ENCODE data around the gene CCDC87. TPM values are rescaled to one million over a fixed set of nuclear protein-coding genes. Genes with fewer than 3 reads are reported as not detected.
"Not testable (repeated sequence)": the region's sequence is repeated elsewhere in the genome, so short reads cannot be mapped to it uniquely, and the experiment has no call there.

Gene CCDC87, protein sequence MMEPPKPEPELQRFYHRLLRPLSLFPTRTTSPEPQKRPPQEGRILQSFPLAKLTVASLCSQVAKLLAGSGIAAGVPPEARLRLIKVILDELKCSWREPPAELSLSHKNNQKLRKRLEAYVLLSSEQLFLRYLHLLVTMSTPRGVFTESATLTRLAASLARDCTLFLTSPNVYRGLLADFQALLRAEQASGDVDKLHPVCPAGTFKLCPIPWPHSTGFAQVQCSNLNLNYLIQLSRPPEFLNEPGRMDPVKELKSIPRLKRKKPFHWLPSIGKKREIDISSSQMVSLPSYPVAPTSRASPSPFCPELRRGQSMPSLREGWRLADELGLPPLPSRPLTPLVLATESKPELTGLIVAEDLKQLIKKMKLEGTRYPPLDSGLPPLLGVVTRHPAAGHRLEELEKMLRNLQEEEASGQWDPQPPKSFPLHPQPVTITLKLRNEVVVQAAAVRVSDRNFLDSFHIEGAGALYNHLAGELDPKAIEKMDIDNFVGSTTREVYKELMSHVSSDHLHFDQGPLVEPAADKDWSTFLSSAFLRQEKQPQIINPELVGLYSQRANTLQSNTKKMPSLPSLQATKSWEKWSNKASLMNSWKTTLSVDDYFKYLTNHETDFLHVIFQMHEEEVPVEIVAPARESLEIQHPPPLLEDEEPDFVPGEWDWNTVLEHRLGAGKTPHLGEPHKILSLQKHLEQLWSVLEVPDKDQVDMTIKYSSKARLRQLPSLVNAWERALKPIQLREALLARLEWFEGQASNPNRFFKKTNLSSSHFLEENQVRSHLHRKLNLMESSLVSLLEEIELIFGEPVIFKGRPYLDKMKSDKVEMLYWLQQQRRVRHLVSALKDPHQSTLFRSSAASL
- under 1 TPM in 5 of 6 experiments, not detected in 1; 0.07 to 0.37 (median 0.12) TPM for total RNA-seq
- long read RNA-seq = 0 reads

DNA sequence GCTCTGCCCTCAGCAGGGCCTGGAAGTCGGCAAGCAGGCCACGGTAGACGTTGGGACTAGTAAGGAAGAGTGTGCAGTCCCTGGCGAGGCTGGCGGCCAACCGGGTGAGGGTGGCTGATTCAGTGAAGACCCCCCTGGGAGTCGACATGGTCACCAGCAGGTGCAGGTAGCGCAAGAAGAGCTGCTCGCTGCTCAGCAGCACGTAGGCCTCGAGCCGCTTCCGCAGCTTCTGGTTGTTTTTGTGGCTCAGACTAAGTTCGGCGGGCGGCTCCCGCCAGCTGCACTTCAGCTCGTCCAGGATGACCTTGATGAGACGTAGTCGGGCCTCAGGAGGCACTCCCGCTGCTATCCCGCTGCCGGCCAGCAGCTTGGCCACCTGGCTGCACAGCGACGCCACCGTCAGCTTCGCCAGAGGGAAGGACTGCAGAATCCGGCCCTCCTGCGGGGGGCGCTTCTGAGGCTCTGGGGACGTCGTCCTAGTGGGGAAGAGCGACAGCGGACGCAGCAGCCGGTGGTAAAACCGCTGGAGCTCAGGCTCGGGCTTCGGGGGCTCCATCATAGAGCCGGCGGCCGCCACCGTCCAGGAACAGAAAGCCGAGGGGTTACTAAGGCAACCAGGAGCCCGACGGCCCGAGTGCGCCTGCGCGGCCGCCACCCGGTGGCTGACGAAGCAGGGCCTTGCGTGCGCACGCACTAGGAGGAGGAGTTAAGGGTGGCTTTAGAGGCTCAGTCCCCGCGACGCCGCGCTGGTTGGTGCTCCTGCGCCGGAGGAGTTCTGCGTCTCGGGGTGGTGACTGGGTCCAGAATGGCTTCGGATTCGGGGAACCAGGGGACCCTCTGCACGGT lies at the start of gene CCDC87, which contains the start of gene CCS:
Gene CCDC87 (minus strand): TSS at position 607 of the 846 bp plus-strand sequence. CDS start 48 bp downstream, at position 559.
Gene CCS (plus strand): TSS at position 729 of the 846 bp plus-strand sequence. CDS start 77 bp downstream, at position 806.
- peak within 1 kb of the TSS; percentile 61 to 84 (median 71) for H3K4me3 ChIP-seq
- WGBS (ENCODE audit: insufficient coverage, low coverage, low lambda C conversion rate, missing lambda C conversion rate) = 0% methylated on average over 21 of the region's 68 CpGs
- no peaks in the 10 kb centered on the region for H3K9me3 ChIP-seq
- ATAC-seq = peak; percentile 92 to 95 (median 94)
- intact Hi-C loops (cut with DNase I) = loop anchor here in 1 of 2 donors (5.0 kb wide), 1 partner anchor 85 kb away; the partner anchor contains the start of gene RBM4B
- H3K27ac ChIP-seq = peak within 1 kb of the TSS; percentile 66 to 90 (median 86)
- H3K36me3 ChIP-seq = no peaks in the 10 kb centered on the region
- H3K27me3 ChIP-seq = no peaks in the 10 kb centered on the region
- DNase-seq = peak; percentile 99
- TF ChIP-seq, protein P1, sequence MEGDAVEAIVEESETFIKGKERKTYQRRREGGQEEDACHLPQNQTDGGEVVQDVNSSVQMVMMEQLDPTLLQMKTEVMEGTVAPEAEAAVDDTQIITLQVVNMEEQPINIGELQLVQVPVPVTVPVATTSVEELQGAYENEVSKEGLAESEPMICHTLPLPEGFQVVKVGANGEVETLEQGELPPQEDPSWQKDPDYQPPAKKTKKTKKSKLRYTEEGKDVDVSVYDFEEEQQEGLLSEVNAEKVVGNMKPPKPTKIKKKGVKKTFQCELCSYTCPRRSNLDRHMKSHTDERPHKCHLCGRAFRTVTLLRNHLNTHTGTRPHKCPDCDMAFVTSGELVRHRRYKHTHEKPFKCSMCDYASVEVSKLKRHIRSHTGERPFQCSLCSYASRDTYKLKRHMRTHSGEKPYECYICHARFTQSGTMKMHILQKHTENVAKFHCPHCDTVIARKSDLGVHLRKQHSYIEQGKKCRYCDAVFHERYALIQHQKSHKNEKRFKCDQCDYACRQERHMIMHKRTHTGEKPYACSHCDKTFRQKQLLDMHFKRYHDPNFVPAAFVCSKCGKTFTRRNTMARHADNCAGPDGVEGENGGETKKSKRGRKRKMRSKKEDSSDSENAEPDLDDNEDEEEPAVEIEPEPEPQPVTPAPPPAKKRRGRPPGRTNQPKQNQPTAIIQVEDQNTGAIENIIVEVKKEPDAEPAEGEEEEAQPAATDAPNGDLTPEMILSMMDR (IDR thresholded peaks at IDR 0.05) = peak; percentile 52 to 73 (median 58)
- TF ChIP-seq POLR2A (IDR thresholded peaks at IDR 0.05) = peak; percentile 89
- H3K4me1 ChIP-seq = peaks cover 0 to 43% (median 2%) of the 10 kb centered on the region in 4 donors

DNA sequence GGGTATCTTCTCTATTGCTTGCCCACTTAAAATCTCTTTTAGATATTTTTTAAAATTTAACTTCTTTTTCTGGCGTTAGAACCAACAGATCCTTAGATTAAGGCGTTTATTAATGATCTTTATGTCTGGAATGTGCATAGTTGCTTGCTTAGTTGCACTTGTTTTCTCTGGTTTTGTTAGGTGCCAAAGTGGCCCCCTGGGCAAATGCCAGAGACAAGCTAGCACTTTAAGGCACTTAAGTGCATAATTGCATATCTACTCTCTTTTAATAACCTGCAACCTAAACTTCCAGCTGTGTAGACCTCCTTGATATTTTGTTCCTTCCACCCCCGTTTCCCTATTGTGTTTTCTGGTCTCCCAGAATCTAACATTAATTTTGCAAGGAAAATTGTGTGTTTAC lies 49.0 kb upstream of the CCDC87 start:
- DNase-seq = no peak
- H3K4me1 ChIP-seq = peaks cover 0 to 50% (median 27%) of the 10 kb centered on the region in 4 donors
- intact Hi-C loops (cut with DNase I) = no loop called here
- H3K4me3 ChIP-seq = peak overlapping the region in 1 of 3 donors; percentile 8
- peaks cover 11 to 58% (median 24%) of the 10 kb centered on the region in 4 donors for H3K36me3 ChIP-seq
- whole genome bisulfite sequencing (ENCODE audit: insufficient coverage, low coverage, low lambda C conversion rate, missing lambda C conversion rate) = 34% methylated on average over 3 of the region's 3 CpGs
- ATAC-seq = no peak
- H3K27ac ChIP-seq = no peak overlapping the region
- no peaks in the 10 kb centered on the region for H3K9me3 ChIP-seq
- H3K27me3 ChIP-seq = no peaks in the 10 kb centered on the region
- no peak for TF ChIP-seq POLR2A (IDR thresholded peaks at IDR 0.05)
- TF ChIP-seq, protein P1 (IDR thresholded peaks at IDR 0.05) = no peak

DNA sequence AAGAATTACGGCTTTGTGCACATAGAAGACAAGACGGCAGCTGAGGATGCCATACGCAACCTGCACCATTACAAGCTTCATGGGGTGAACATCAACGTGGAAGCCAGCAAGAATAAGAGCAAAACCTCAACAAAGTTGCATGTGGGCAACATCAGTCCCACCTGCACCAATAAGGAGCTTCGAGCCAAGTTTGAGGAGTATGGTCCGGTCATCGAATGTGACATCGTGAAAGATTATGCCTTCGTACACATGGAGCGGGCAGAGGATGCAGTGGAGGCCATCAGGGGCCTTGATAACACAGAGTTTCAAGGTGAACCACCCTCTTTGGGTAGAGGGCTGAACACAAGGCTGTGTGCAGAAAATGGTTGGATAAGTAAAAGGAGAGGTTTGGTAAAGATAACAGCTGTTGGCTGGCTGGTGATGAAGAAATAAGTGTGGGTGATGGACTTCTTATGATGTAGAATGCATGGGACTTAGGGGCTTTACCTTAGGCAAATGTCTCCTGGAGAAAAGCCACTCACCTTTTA lies 47.0 kb upstream of the CCDC87 start:
- H3K27ac ChIP-seq; intact Hi-C loops (cut with DNase I); ATAC-seq; DNase-seq; H3K27me3 ChIP-seq; H3K9me3 ChIP-seq: not testable (repeated sequence)
- peaks cover 0 to 45% (median 24%) of the 10 kb centered on the region in 4 donors for H3K4me1 ChIP-seq
- peak overlapping the region; percentile 8 to 85 (median 12) for H3K4me3 ChIP-seq
- 55% methylated on average over 8 of the region's 10 CpGs for WGBS (ENCODE audit: insufficient coverage, low coverage, low lambda C conversion rate, missing lambda C conversion rate)
- H3K36me3 ChIP-seq = peaks cover 10 to 38% (median 14%) of the 10 kb centered on the region in 4 donors

DNA sequence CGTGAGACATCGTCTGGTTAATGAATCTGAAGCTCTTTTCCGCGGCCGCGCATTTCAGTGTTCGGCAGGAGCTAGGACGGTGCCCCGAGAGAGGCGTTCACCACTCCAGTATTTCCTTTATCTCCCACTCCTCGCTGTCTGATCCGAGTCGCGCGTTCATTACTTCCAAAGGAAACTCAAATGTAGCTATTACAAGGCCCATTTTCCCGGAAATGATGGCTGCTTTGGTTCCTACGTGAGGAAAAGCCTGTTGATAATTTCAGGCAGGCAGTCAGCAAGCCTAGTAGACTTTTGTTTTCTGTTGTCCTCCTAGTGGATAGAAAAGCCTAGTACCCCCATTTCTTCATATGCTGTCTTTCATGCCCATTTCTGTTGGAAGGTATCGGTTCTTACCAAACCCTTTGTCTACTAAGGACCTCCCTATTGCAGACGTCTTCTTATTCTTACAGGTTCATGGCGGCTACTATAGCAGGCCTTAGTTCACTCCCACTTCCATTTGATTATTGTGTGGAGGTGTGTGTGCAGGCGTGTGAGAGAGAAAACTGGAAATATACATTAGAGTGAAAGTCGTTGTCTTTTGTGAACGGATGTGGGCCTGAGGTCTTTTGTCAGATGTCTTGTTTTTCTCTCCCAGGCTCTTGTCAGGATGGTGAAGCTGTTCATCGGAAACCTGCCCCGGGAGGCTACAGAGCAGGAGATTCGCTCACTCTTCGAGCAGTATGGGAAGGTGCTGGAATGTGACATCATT lies 46.4 kb upstream of the CCDC87 start:
- Histone ChIP-seq H3K27me3 (no peaks in the 10 kb centered on the region), H3K27ac (peak overlapping the region; percentile 71 to 82 (median 81)), H3K9me3 (no peaks in the 10 kb centered on the region), H3K4me3 (peak overlapping the region; percentile 71 to 85 (median 83)), H3K36me3 (peaks cover 9 to 32% (median 11%) of the 10 kb centered on the region in 4 donors), H3K4me1 (peaks cover 0 to 44% (median 23%) of the 10 kb centered on the region in 4 donors)
- WGBS (ENCODE audit: insufficient coverage, low coverage, low lambda C conversion rate, missing lambda C conversion rate) = 13% methylated on average over 27 of the region's 27 CpGs
- no peak for DNase-seq
- intact Hi-C loops (cut with DNase I) = no loop called here
- peak in 3 of 4 donors; percentile 1 to 2 (median 2) for ATAC-seq
- TF ChIP-seq, protein P1 (IDR thresholded peaks at IDR 0.05) = no peak
- TF ChIP-seq POLR2A (IDR thresholded peaks at IDR 0.05) = no peak
